SK-N-SH treated with all-trans-retinoic acid at 6 μM for 48 hours (cell line): ENCODE results near the gene CSF2RB.

ENCODE experiments used
- ATAC-seq: fragments of 200-7000 bp; cut with Tn5 transposase; 3 replicates; pipeline ENCODE4 v1.9.1; 2020; ENCODE audit warnings: mild to moderate bottlenecking, moderate library complexity
- ARNTL ChIP-seq: fragments of 450-650 bp; formaldehyde crosslinking; IDR thresholded peaks from 2 replicates; pipeline ENCODE4 v1.5.0; 2020; ENCODE audit warnings: low read depth, mild to moderate bottlenecking, moderate library complexity, borderline replicate concordance
- BACH2 ChIP-seq: fragments of 250-450 bp; sonication (Bioruptor Pico); IDR thresholded peaks from 2 replicates; pipeline ENCODE4 v1.9.0; 2021; ENCODE audit warnings: mild to moderate bottlenecking, borderline replicate concordance
- CREB5 ChIP-seq: fragments of 250-450 bp; sonication (Bioruptor Pico); IDR thresholded peaks from 2 replicates; pipeline ENCODE4 v1.5.1; 2020; ENCODE audit warnings: low read depth, mild to moderate bottlenecking, moderate library complexity
- CSDC2 ChIP-seq: fragments of 250-450 bp; sonication (Bioruptor Pico); IDR thresholded peaks from 2 replicates; pipeline ENCODE4 v1.5.0; 2020; ENCODE audit warnings: mild to moderate bottlenecking, moderate library complexity
- CSRNP3 ChIP-seq: fragments of 250-450 bp; sonication (Bioruptor Pico); IDR thresholded peaks from 2 replicates; pipeline ENCODE4 v1.5.1; 2021; ENCODE audit warnings: mild to moderate bottlenecking, moderate library complexity
- ESRRG ChIP-seq: fragments of 250-450 bp; sonication (Bioruptor Pico); IDR thresholded peaks from 2 replicates; pipeline ENCODE4 v1.6.1; 2021; ENCODE audit warnings: mild to moderate bottlenecking
- GLIS3 ChIP-seq: fragments of 250-450 bp; sonication (Bioruptor Pico); IDR thresholded peaks from 2 replicates; pipeline ENCODE4 v1.5.0; 2020; ENCODE audit warnings: mild to moderate bottlenecking, moderate library complexity
- ISL1 ChIP-seq: fragments of 250-450 bp; sonication (Bioruptor Pico); IDR thresholded peaks from 2 replicates; pipeline ENCODE4 v2.1.2; 2022; ENCODE audit warnings: mild to moderate bottlenecking, moderate library complexity
- PATZ1 ChIP-seq: fragments of 250-450 bp; sonication (Bioruptor Pico); IDR thresholded peaks from 2 replicates; pipeline ENCODE4 v1.8.0; 2020; ENCODE audit warnings: mild to moderate bottlenecking, moderate library complexity, borderline replicate concordance
- POU6F1 ChIP-seq: fragments of 250-450 bp; sonication (Bioruptor Pico); IDR thresholded peaks from 2 replicates; pipeline ENCODE4 v1.8.0; 2021; ENCODE audit warnings: low read depth, mild to moderate bottlenecking, moderate library complexity, borderline replicate concordance
- SNAI2 ChIP-seq: fragments of 250-450 bp; sonication (Bioruptor Pico); IDR thresholded peaks from 2 replicates; pipeline ENCODE4 v1.5.0; 2020; ENCODE audit warnings: mild to moderate bottlenecking, moderate library complexity
- TOX ChIP-seq: fragments of 250-450 bp; sonication (Bioruptor Pico); IDR thresholded peaks from 2 replicates; pipeline ENCODE4 v1.8.0; 2021; ENCODE audit warnings: mild to moderate bottlenecking, moderate library complexity, borderline replicate concordance
- TSHZ2 ChIP-seq: fragments of 250-450 bp; sonication (Bioruptor Pico); IDR thresholded peaks from 2 replicates; pipeline ENCODE4 v1.5.0; 2020; ENCODE audit warnings: mild to moderate bottlenecking, moderate library complexity
- ZC3H10 ChIP-seq: fragments of 250-450 bp; sonication (Bioruptor Pico); IDR thresholded peaks from 2 replicates; pipeline ENCODE4 v1.5.1; 2021; ENCODE audit warnings: mild to moderate bottlenecking, moderate library complexity
- ZFP3 ChIP-seq: fragments of 250-450 bp; sonication (Bioruptor Pico); IDR thresholded peaks from 2 replicates; pipeline ENCODE4 v1.5.0; 2020; ENCODE audit warnings: mild to moderate bottlenecking, moderate library complexity
- ZFP30 ChIP-seq: fragments of 450-650 bp; formaldehyde crosslinking; IDR thresholded peaks from 2 replicates; pipeline ENCODE4 v1.5.0; 2022; ENCODE audit warnings: mild to moderate bottlenecking, moderate library complexity
- ZNF565 ChIP-seq: fragments of 450-650 bp; formaldehyde crosslinking; conservative IDR thresholded peaks from 2 replicates; pipeline ENCODE4 v1.5.0; 2020; ENCODE audit warnings: low read depth, mild to moderate bottlenecking, moderate library complexity
- ZNF70 ChIP-seq: fragments of 450-650 bp; formaldehyde crosslinking; IDR thresholded peaks from 2 replicates; pipeline ENCODE4 v1.5.0; 2020; ENCODE audit warnings: mild to moderate bottlenecking, moderate library complexity
- ZNF8 ChIP-seq: fragments of 450-650 bp; formaldehyde crosslinking; IDR thresholded peaks from 2 replicates; pipeline ENCODE4 v1.5.0; 2020; ENCODE audit warnings: mild to moderate bottlenecking, moderate library complexity

Gene CSF2RB

GRCh38 chr22:36948273-36949225 lies 35.1 kb downstream of the CSF2RB start:
- ATAC-seq: no peak

GRCh38 chr22:36950797-36951590 lies 37.6 kb downstream of the CSF2RB start:
- TF ChIP-seq ZNF8 (CRISPR knock-in tag) (no peak), CSRNP3 (CRISPR knock-in tag) (no peak)
- no peak for ATAC-seq

More at GRCh38 chr22:36948273-36949225, 35.1 kb downstream of the CSF2RB start:
- TF ChIP-seq TSHZ2 (CRISPR knock-in tag): no peak
- TF ChIP-seq ZFP3 (CRISPR knock-in tag): no peak
- no peak for TF ChIP-seq TOX (CRISPR knock-in tag)
- TF ChIP-seq ESRRG (CRISPR knock-in tag): no peak
- TF ChIP-seq CREB5 (CRISPR knock-in tag): no peak
- no peak for TF ChIP-seq ARNTL
- TF ChIP-seq ZNF565 (CRISPR knock-in tag): no peak
- no peak for TF ChIP-seq ZFP30 (CRISPR knock-in tag)
- TF ChIP-seq CSRNP3 (CRISPR knock-in tag): no peak
- no peak for TF ChIP-seq POU6F1 (CRISPR knock-in tag)

- TF ChIP-seq ISL1 (CRISPR knock-in tag) (no peak), TOX (CRISPR knock-in tag) (no peak), BACH2 (CRISPR knock-in tag) (no peak), CSDC2 (CRISPR knock-in tag) (no peak), GLIS3 (no peak), PATZ1 (CRISPR knock-in tag) (no peak), ESRRG (CRISPR knock-in tag) (no peak), CSRNP3 (CRISPR knock-in tag) (no peak), CREB5 (CRISPR knock-in tag) (no peak), ZNF8 (CRISPR knock-in tag) (no peak), ZNF70 (CRISPR knock-in tag) (no peak), SNAI2 (no peak), ZC3H10 (no peak)
- no peak for ATAC-seq
Measured at GRCh38 chr22:36951746-36952145, 38.3 kb downstream of the CSF2RB start.
